Measurements from ENCODE around the gene LDLRAP1.

DNA sequence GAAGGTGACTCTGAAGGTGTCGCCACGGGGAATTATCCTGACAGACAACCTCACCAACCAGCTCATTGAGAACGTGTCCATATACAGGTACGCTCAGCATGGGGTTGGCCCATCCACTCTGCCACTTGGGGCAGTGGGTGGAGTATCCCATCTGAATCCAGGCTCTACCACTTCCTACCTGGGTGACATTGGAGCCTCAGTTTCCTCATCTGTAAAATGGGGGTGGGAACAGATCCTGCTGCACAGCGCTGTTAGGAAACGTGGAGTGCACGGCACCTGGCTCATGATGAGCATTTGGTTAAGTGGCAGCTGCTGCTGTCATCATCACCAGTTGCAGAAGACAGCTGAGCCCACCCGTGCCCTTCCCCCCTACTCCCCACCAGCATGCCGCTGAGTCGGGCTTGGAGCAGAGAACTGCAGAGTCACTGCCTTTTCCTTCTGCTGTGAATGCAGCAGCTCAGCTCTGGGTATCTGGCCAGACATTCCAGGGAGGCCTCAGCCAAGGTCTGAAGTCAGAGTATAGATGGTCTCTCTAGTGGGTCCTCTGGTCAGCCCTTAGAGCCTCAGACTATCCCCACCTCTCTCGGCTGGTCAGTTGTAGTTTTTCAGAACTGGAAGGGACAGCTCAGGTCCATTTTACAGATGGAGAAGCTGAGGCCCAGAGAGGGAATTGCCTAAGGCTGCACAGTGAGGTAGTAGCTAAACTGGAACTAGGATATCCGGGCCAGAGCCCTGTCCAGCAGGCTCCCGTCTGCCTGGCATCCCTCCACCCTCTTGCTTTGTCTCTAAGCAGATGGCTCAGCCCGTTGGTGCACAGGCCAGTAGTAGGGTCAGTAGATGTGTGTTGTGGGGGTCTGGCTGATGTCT lies 11.7 kb downstream of the LDLRAP1 start:
- TF ChIP-seq YY1 (IDR thresholded peaks at IDR 0.05; ENCODE audit: insufficient read depth, insufficient read length) (no peak), ZNF274 (IDR thresholded peaks at IDR 0.05; ENCODE audit: low read depth, low read length) (no peak), SUZ12 (IDR thresholded peaks at IDR 0.05; ENCODE audit: extremely low read depth, insufficient read depth, insufficient read length) (no peak)

Measured in NT2/D1 (cell line).